ENCODE measurements around the gene DDC.

Gene DDC

DNA sequence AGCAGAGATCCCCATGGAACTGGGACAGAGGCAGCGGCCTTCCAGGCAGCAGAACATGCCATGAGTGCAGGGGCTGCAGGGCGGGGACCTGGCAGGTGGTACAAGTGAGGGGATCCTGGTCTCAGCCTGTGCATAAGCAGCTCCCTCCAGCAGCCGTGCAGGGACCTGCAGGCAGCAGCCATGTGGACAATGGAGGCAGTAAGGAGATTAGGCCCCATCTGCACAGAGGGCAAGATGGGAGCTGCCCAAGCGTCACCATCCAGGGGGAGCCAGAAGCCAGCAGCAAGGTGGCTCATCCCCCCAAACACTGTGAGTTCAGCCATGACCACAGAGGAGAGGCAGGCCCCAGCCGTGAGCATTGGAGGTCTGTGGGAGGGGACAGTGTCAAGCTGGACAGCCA lies 3.1 kb downstream of the DDC start:
- ChIA-PET CTCF (interaction anchor here (1.0 to 1.1 kb wide), 2 partner anchors 94 to 117 kb away, joined by 3 read pairs; no protein-coding TSS in a partner anchor), POLR2A (ENCODE audit: low non-redundant PET) (no interaction called here)

DNA sequence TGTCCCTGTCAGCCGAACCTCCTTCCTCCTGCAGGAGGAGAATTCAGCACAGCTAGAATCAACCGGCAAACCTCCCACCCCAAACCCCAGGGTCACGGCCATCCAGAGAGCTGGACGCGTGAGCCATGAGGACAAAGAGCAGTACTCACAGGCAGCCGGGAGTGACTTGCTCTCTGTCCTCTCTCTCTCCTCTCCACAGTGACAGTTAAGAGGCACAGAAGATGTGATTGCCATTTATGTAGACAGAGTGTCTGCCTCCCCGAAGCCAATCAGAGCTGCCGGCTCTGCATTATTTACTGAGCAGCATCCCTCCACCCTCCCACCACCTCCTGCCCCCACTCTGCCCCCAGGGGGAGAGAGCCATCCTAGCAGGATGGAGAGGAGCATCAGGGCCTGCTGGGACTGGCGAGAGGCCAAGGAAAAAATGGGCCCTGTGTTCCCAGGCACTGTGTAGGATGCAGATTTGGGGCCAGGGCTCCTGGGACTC lies 4.3 kb downstream of the DDC start:
- no peak for TF ChIP-seq CTCF (conservative IDR thresholded peaks at IDR 0.05; ENCODE audit: low read depth)
- CTCF ChIA-PET = interaction anchor here (1.0 kb wide), 1 partner anchor 119 kb away, joined by 3 read pairs; no protein-coding TSS in a partner anchor
- POLR2A ChIA-PET (ENCODE audit: low non-redundant PET) = no interaction called here
- no peak overlapping the region for H3K27ac ChIP-seq
- DNase-seq (ENCODE audit: low spot score) = no peak

More for the DNA sequence above, 3.1 kb downstream of the DDC start:
- no peak overlapping the region for H3K27ac ChIP-seq
- no peak for TF ChIP-seq CTCF (conservative IDR thresholded peaks at IDR 0.05; ENCODE audit: low read depth)
- no peak for DNase-seq (ENCODE audit: low spot score)

GRCh38 chr7:50559881-50560280 lies 5.3 kb downstream of the DDC start:
- H3K27ac ChIP-seq = no peak overlapping the region
- ChIA-PET CTCF (no interaction called here), POLR2A (ENCODE audit: low non-redundant PET) (no interaction called here)
- no peak for TF ChIP-seq CTCF (conservative IDR thresholded peaks at IDR 0.05; ENCODE audit: low read depth)
- no peak for DNase-seq (ENCODE audit: low spot score)

- no peak overlapping the region for H3K27ac ChIP-seq
- ChIA-PET CTCF (no interaction called here), POLR2A (ENCODE audit: low non-redundant PET) (no interaction called here)
- no peak for DNase-seq (ENCODE audit: low spot score)
- no peak for TF ChIP-seq CTCF (conservative IDR thresholded peaks at IDR 0.05; ENCODE audit: low read depth)
Observed at GRCh38 chr7:50558294-50559053, 6.7 kb downstream of the DDC start.

- H3K27ac ChIP-seq = no peak overlapping the region
- DNase-seq (ENCODE audit: low spot score) = no peak
- ChIA-PET CTCF (no interaction called here), POLR2A (ENCODE audit: low non-redundant PET) (no interaction called here)
- no peak for TF ChIP-seq CTCF (conservative IDR thresholded peaks at IDR 0.05; ENCODE audit: low read depth)
Observed at GRCh38 chr7:50557099-50557498, 8.1 kb downstream of the DDC start.

DNA sequence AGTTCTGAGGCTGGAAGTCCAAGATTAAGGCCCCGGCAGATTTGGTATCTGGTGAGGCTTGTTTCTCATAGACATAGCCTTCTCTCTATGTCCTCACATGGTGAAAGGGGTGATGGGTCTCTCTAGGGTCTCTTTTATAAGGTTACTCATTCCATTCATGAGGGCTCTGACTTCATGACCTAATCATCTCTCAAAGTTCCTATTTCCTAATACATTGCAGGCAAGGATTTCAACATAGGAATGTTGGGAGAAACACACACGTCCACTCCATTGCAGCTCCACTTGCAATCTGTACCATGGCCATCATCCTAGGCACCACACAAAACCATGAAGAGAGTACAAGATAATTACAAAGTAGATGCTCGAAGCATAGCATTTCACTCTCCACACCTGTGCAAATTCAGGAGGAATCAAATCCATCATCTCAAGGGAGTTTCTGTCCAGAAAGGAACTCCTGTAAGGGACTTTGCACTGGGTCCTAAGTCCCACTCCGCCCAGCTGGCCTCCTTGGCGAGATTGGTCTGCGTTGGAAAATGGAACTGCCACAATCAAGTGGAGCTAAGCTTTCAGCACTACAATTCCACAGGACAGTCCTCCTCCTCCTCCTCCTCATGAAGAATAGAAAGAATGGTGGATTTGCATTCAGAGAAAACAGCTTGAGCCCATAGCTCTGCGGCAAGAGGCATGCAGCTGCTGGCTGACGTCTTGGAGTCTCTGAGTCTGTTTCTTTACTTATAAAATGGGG lies 8.8 kb downstream of the DDC start:
- no peak for DNase-seq (ENCODE audit: low spot score)
- CTCF ChIA-PET = interaction anchor here (0.5 to 1.0 kb wide), 3 partner anchors 25 to 325 kb away, joined by 3 to 5 read pairs (median 5); no protein-coding TSS in a partner anchor
- POLR2A ChIA-PET (ENCODE audit: low non-redundant PET) = no interaction called here
- H3K27ac ChIP-seq = no peak overlapping the region
- TF ChIP-seq CTCF (conservative IDR thresholded peaks at IDR 0.05; ENCODE audit: low read depth) = no peak
